CD14-positive monocyte (primary cell): ENCODE results near the gene RIMBP2. TPM values are rescaled to one million over a fixed set of nuclear protein-coding genes. Genes with fewer than 3 reads are reported as not detected.

Experiments
- DNase-seq, 3 donors: peaks; one replicate each; pipeline ENCODE4 v3.0.0-alpha.2; 2011 to 2022
- H2AFZ ChIP-seq: 2 replicates; pipeline ENCODE4 v1.6.0; 2012; ENCODE audit warnings: mild to moderate bottlenecking, low read depth, low read length, inconsistent platforms; ENCODE audit not compliant: insufficient read depth, poor library complexity, severe bottlenecking
- H3K27ac ChIP-seq, 2 donors: 1 replicate in 1 of 2; 2 replicates in 1 of 2; pipeline ENCODE4 v1.5.1; 2012 to 2013; ENCODE audit warnings: low read length in 2 of 2, control low read depth in 1 of 2, inconsistent platforms in 1 of 2, low read depth in 1 of 2, mild to moderate bottlenecking in 1 of 2
- H3K27me3 ChIP-seq, 2 donors: one replicate each; pipeline versions ENCODE4 v1.6.0 to v1.6.1; 2011 to 2013; ENCODE audit warnings: low read length in 2 of 2; ENCODE audit not compliant: control insufficient read depth in 2 of 2, insufficient read depth in 2 of 2
- H3K36me3 ChIP-seq, 2 donors: replicated peaks in 1 of 2; 1 replicate in 1 of 2; 2 replicates in 1 of 2; pipeline versions ENCODE4 v1.5.1 to v1.6.1; 2012 to 2013; ENCODE audit warnings: low read length in 2 of 2, control low read depth in 1 of 2, inconsistent platforms in 1 of 2, mild to moderate bottlenecking in 1 of 2; ENCODE audit not compliant: insufficient read depth in 2 of 2, control insufficient read depth in 1 of 2
- H3K4me1 ChIP-seq, 2 donors: 1 replicate in 1 of 2; 2 replicates in 1 of 2; pipeline versions ENCODE4 v1.5.1 to v1.6.1; 2012 to 2013; ENCODE audit warnings: low read length in 2 of 2, control low read depth in 1 of 2, inconsistent platforms in 1 of 2, mild to moderate bottlenecking in 1 of 2, moderate library complexity in 1 of 2; ENCODE audit not compliant: insufficient read depth in 2 of 2, control insufficient read depth in 1 of 2
- H3K4me2 ChIP-seq: replicated peaks from 2 replicates; pipeline ENCODE3; 2012; ENCODE audit warnings: low read length, moderate library complexity, mild to moderate bottlenecking; ENCODE audit not compliant: poor library complexity, severe bottlenecking; ENCODE audit errors: extremely low read depth
- H3K4me3 ChIP-seq, 3 experiments: fragments of 200-600 bp in 1 of 3; sonication (generic) in 1 of 3; replicated peaks in 1 of 3; 1 replicate in 2 of 3; 2 replicates in 1 of 3; pipeline ENCODE4 v1.5.1; 2011 to 2013; ENCODE audit warnings: low read length in 3 of 3, mild to moderate bottlenecking in 3 of 3, control low read depth in 2 of 3, low read depth in 2 of 3, inconsistent platforms in 1 of 3, moderate library complexity in 1 of 3
- H3K79me2 ChIP-seq: 2 replicates; pipeline ENCODE4 v1.6.0; 2012; ENCODE audit warnings: mild to moderate bottlenecking, control low read depth, inconsistent platforms, low read length, moderate library complexity; ENCODE audit not compliant: insufficient read depth
- H3K9ac ChIP-seq: 2 replicates; pipeline ENCODE4 v1.6.0; 2017; ENCODE audit warnings: low read length, mild to moderate bottlenecking; ENCODE audit not compliant: insufficient read depth, poor library complexity, severe bottlenecking
- H3K9me3 ChIP-seq, 2 donors: replicated peaks in 1 of 2; 1 replicate in 1 of 2; 2 replicates in 1 of 2; pipeline versions ENCODE4 v1.5.1 to v1.6.1; 2012 to 2013; ENCODE audit warnings: low read length in 2 of 2, control low read depth in 1 of 2; ENCODE audit not compliant: control insufficient read depth in 1 of 2, insufficient read depth in 1 of 2
- H4K20me1 ChIP-seq: 2 replicates; pipeline ENCODE4 v1.6.0; 2012; ENCODE audit warnings: mild to moderate bottlenecking, low read length, control low read depth, moderate library complexity; ENCODE audit not compliant: insufficient read depth
- H3K27ac Mint-ChIP-seq, 7 donors: one replicate each; pipeline ENCODE4 v1.8.0; 2020; ENCODE audit warnings: mild to moderate bottlenecking in 7 of 7, mixed read lengths in 7 of 7, moderate library complexity in 6 of 7, inconsistent platforms in 2 of 7
- H3K27me3 Mint-ChIP-seq, 3 donors: one replicate each; pipeline ENCODE4 v1.8.0; 2021 to 2022; ENCODE audit warnings: low read depth in 3 of 3, mild to moderate bottlenecking in 3 of 3, mixed read lengths in 3 of 3, moderate library complexity in 3 of 3, inconsistent platforms in 1 of 3
- H3K36me3 Mint-ChIP-seq, 2 donors: one replicate each; pipeline ENCODE4 v1.8.0; 2020; ENCODE audit warnings: mixed read lengths in 2 of 2, inconsistent platforms in 1 of 2, mild to moderate bottlenecking in 1 of 2
- H3K4me1 Mint-ChIP-seq: one replicate; pipeline ENCODE4 v1.8.0; 2020; ENCODE audit warnings: mild to moderate bottlenecking, mixed read lengths
- H3K4me3 Mint-ChIP-seq, 2 donors: one replicate each; pipeline ENCODE4 v1.8.0; 2020; ENCODE audit warnings: mild to moderate bottlenecking in 2 of 2, mixed read lengths in 2 of 2, moderate library complexity in 1 of 2
- H3K9me3 Mint-ChIP-seq, 7 donors: one replicate each; pipeline ENCODE4 v1.8.0; 2020 to 2022; ENCODE audit warnings: mixed read lengths in 7 of 7, mild to moderate bottlenecking in 6 of 7, moderate library complexity in 6 of 7, inconsistent platforms in 2 of 7
- CTCF ChIP-seq: fragments of 200-600 bp; IDR thresholded peaks from one replicate; pipeline ENCODE4 v1.8.0; 2022; ENCODE audit warnings: antibody characterized with exemption, mild to moderate bottlenecking
- WGBS: methylation state at CpG from one replicate; pipeline ENCODE4 v1.1.5; 2013; ENCODE audit warnings: missing lambda C conversion rate; ENCODE audit not compliant: insufficient coverage; 5-methylcytosine and 5-hydroxymethylcytosine counted together
- intact Hi-C, 2 donors: fragments of 100-400 bp; cut with micrococcal nuclease; formaldehyde crosslinking; loops; one replicate each; pipeline versions ENCODE4 v1.15.0 to v1.15.1; 2023
- polyA plus RNA-seq, 3 donors: library from polyadenylated mRNA; depleted of rRNA in 1 of 3; unstranded in 2 of 3; stranded (reverse) in 1 of 3; fragments of 300-500 nt in 2 of 3; fragments of >200 nt in 1 of 3; fragmentation: Illumina TruSeq in 2 of 3; gene quantifications; 1 replicate in 2 of 3; 2 replicates in 1 of 3; pipeline ENCODE4 v1.2.3, GENCODE V29; 2012 to 2021

Gene RIMBP2
- polyA plus RNA-seq, 3 donors = not detected

GRCh38 chr12:130611026-130611905 is 104.8 kb downstream of the RIMBP2 start:
- H3K27me3 ChIP-seq = no peaks in the 10 kb centered on the region
- H4K20me1 ChIP-seq = no peaks in the 10 kb centered on the region
- no peak overlapping the region for H3K4me3 ChIP-seq
- WGBS = 93% methylated on average over 32 of the region's 39 CpGs
- Mint-ChIP-seq H3K27ac (no peak overlapping the region), H3K4me1 (no peaks in the 10 kb centered on the region), H3K9me3 (peaks cover 0 to 9% (median 0%) of the 10 kb centered on the region in 7 donors), H3K27me3 (peaks cover 0 to 4% (median 3%) of the 10 kb centered on the region in 3 donors), H3K4me3 (no peak overlapping the region), H3K36me3 (no peaks in the 10 kb centered on the region)
- no peak overlapping the region for H2AFZ ChIP-seq
- no peaks in the 10 kb centered on the region for H3K4me1 ChIP-seq
- H3K9ac ChIP-seq = no peak overlapping the region
- no peaks in the 10 kb centered on the region for H3K36me3 ChIP-seq
- H3K9me3 ChIP-seq = no peaks in the 10 kb centered on the region
- H3K27ac ChIP-seq = no peak overlapping the region
- no peaks in the 10 kb centered on the region for H3K79me2 ChIP-seq
- intact Hi-C loops = no loop called here
- no peak for TF ChIP-seq CTCF
- no peak overlapping the region for H3K4me2 ChIP-seq
- DNase-seq = no peak

GRCh38 chr12:130609966-130610365 is 106.1 kb downstream of the RIMBP2 start:
- Histone ChIP-seq H3K4me1 (no peaks in the 10 kb centered on the region), H3K27ac (no peak overlapping the region), H3K27me3 (no peaks in the 10 kb centered on the region), H3K36me3 (no peaks in the 10 kb centered on the region), H2AFZ (no peak overlapping the region), H4K20me1 (no peaks in the 10 kb centered on the region), H3K9me3 (no peaks in the 10 kb centered on the region), H3K4me2 (no peak overlapping the region), H3K9ac (no peak overlapping the region), H3K4me3 (no peak overlapping the region), H3K79me2 (no peaks in the 10 kb centered on the region)
- Mint-ChIP-seq H3K27ac (no peak overlapping the region), H3K9me3 (peaks cover 0 to 9% (median 0%) of the 10 kb centered on the region in 7 donors), H3K4me3 (no peak overlapping the region), H3K27me3 (peaks cover 0 to 4% (median 4%) of the 10 kb centered on the region in 3 donors), H3K36me3 (no peaks in the 10 kb centered on the region), H3K4me1 (no peaks in the 10 kb centered on the region)
- no peak for TF ChIP-seq CTCF
- WGBS = 75% methylated on average over 8 of the region's 11 CpGs
- intact Hi-C loops = no loop called here
- no peak for DNase-seq
